HL-60 (cell line): ENCODE results near the gene KIAA1671.

Experiments
- CTCF ChIP-seq: IDR thresholded peaks from one replicate; pipeline ENCODE4 v1.5.1; 2011; ENCODE audit warnings: low read length, control low read depth, inconsistent platforms; ENCODE audit not compliant: insufficient read depth
- GABPA ChIP-seq: IDR thresholded peaks from 2 replicates; pipeline ENCODE4 v1.6.1; 2012; ENCODE audit warnings: low read depth
- POLR2AphosphoS5 ChIP-seq: IDR thresholded peaks from 2 replicates; pipeline ENCODE4 v1.6.1; 2012; ENCODE audit warnings: low read depth
- TF ChIP-seq, protein P1 (sequence below): IDR thresholded peaks from 2 replicates; pipeline ENCODE4 v1.6.1; 2012; ENCODE audit warnings: low read depth; ENCODE audit not compliant: insufficient replicate concordance

GRCh38 chr22:25090225-25090890 is 137.8 kb downstream of the KIAA1671 start:
- TF ChIP-seq POLR2AphosphoS5: no peak
- no peak for TF ChIP-seq CTCF
- TF ChIP-seq GABPA: no peak
- TF ChIP-seq, protein P1, sequence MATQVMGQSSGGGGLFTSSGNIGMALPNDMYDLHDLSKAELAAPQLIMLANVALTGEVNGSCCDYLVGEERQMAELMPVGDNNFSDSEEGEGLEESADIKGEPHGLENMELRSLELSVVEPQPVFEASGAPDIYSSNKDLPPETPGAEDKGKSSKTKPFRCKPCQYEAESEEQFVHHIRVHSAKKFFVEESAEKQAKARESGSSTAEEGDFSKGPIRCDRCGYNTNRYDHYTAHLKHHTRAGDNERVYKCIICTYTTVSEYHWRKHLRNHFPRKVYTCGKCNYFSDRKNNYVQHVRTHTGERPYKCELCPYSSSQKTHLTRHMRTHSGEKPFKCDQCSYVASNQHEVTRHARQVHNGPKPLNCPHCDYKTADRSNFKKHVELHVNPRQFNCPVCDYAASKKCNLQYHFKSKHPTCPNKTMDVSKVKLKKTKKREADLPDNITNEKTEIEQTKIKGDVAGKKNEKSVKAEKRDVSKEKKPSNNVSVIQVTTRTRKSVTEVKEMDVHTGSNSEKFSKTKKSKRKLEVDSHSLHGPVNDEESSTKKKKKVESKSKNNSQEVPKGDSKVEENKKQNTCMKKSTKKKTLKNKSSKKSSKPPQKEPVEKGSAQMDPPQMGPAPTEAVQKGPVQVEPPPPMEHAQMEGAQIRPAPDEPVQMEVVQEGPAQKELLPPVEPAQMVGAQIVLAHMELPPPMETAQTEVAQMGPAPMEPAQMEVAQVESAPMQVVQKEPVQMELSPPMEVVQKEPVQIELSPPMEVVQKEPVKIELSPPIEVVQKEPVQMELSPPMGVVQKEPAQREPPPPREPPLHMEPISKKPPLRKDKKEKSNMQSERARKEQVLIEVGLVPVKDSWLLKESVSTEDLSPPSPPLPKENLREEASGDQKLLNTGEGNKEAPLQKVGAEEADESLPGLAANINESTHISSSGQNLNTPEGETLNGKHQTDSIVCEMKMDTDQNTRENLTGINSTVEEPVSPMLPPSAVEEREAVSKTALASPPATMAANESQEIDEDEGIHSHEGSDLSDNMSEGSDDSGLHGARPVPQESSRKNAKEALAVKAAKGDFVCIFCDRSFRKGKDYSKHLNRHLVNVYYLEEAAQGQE: no peak
